ENCODE results near the gene BCAR3. TPM values are rescaled to one million over a fixed set of nuclear protein-coding genes. Genes with fewer than 3 reads are reported as not detected.
"Not testable (repeated sequence)": the region's sequence is repeated elsewhere in the genome, so short reads cannot be mapped to it uniquely, and the experiment has no call there.

The BCAR3 gene
- total and polyA plus RNA-seq, 2 donors from 2014 or later: 25.4 to 28.4 TPM

GRCh38 chr1:93699503-93700168 lies 18.0 kb upstream of the BCAR3 start:
- H3K27ac ChIP-seq (ENCODE audit: low read depth in 2 of 2, low read length in 2 of 2): no peak overlapping the region
- FAIRE-seq (no peak), DNase-seq (peak in 1 of 5 donors; percentile 50)
- H3K9me3 ChIP-seq (ENCODE audit: control insufficient read depth in 2 of 3, insufficient read depth in 1 of 3, low read length in 3 of 3): no peaks in the 10 kb centered on the region
- H3K27me3 ChIP-seq (ENCODE audit: control insufficient read depth, insufficient read depth, low read length): no peaks in the 10 kb centered on the region
- H3K9ac ChIP-seq (ENCODE audit: low read length in 3 of 3): no peak overlapping the region
- H3K36me3 ChIP-seq (ENCODE audit: control insufficient read depth in 2 of 3, insufficient read depth in 3 of 3, low read length in 3 of 3): no peaks in the 10 kb centered on the region
- peaks cover 0 to 3% (median 0%) of the 10 kb centered on the region in 3 donors for H3K4me1 ChIP-seq (ENCODE audit: control insufficient read depth in 2 of 3, insufficient read depth in 2 of 3, low read depth in 1 of 3, low read length in 3 of 3)
- H3K4me3 ChIP-seq (ENCODE audit: low read length in 3 of 3): no peak overlapping the region
- no peak for TF ChIP-seq CTCF (IDR thresholded peaks at IDR 0.05; ENCODE audit: borderline replicate concordance, extremely low read depth, insufficient read depth)
- intact Hi-C loops (cut with DNase I): no loop called here

- Histone ChIP-seq H3K27me3 (ENCODE audit: control insufficient read depth, insufficient read depth, low read length) (no peaks in the 10 kb centered on the region), H3K36me3 (ENCODE audit: control insufficient read depth in 2 of 3, insufficient read depth in 3 of 3, low read length in 3 of 3) (no peaks in the 10 kb centered on the region), H3K27ac (ENCODE audit: low read depth in 2 of 2, low read length in 2 of 2) (no peak overlapping the region), H3K4me3 (ENCODE audit: low read length in 3 of 3) (no peak overlapping the region), H3K9ac (ENCODE audit: low read length in 3 of 3) (no peak overlapping the region), H3K9me3 (ENCODE audit: control insufficient read depth in 2 of 3, insufficient read depth in 1 of 3, low read length in 3 of 3) (no peaks in the 10 kb centered on the region), H3K4me1 (ENCODE audit: control insufficient read depth in 2 of 3, insufficient read depth in 2 of 3, low read depth in 1 of 3, low read length in 3 of 3) (peaks cover 0 to 4% (median 0%) of the 10 kb centered on the region in 3 donors)
- FAIRE-seq: no peak
- no peak for TF ChIP-seq CTCF (IDR thresholded peaks at IDR 0.05; ENCODE audit: borderline replicate concordance, extremely low read depth, insufficient read depth)
- no peak for DNase-seq
- intact Hi-C loops (cut with DNase I): no loop called here
Observed at GRCh38 chr1:93699049-93699384, 17.4 kb upstream of the BCAR3 start.

- DNase-seq: no peak
- peaks cover 0 to 4% (median 0%) of the 10 kb centered on the region in 3 donors for H3K4me1 ChIP-seq (ENCODE audit: control insufficient read depth in 2 of 3, insufficient read depth in 2 of 3, low read depth in 1 of 3, low read length in 3 of 3)
- TF ChIP-seq CTCF (IDR thresholded peaks at IDR 0.05; ENCODE audit: borderline replicate concordance, extremely low read depth, insufficient read depth): no peak
- H3K36me3 ChIP-seq (ENCODE audit: control insufficient read depth in 2 of 3, insufficient read depth in 3 of 3, low read length in 3 of 3): no peaks in the 10 kb centered on the region
- H3K9me3 ChIP-seq (ENCODE audit: control insufficient read depth in 2 of 3, insufficient read depth in 1 of 3, low read length in 3 of 3): no peaks in the 10 kb centered on the region
- intact Hi-C loops (cut with DNase I): no loop called here
- no peak overlapping the region for H3K9ac ChIP-seq (ENCODE audit: low read length in 3 of 3)
- no peaks in the 10 kb centered on the region for H3K27me3 ChIP-seq (ENCODE audit: control insufficient read depth, insufficient read depth, low read length)
- H3K4me3 ChIP-seq (ENCODE audit: low read length in 3 of 3): no peak overlapping the region
- H3K27ac ChIP-seq (ENCODE audit: low read depth in 2 of 2, low read length in 2 of 2): no peak overlapping the region
- no peak for FAIRE-seq
Observed at GRCh38 chr1:93698329-93699048, 16.9 kb upstream of the BCAR3 start.

GRCh38 chr1:93697566-93697965 lies 15.9 kb upstream of the BCAR3 start:
- H3K9ac ChIP-seq (ENCODE audit: low read length in 3 of 3); H3K36me3 ChIP-seq (ENCODE audit: control insufficient read depth in 2 of 3, insufficient read depth in 3 of 3, low read length in 3 of 3); H3K4me1 ChIP-seq (ENCODE audit: control insufficient read depth in 2 of 3, insufficient read depth in 2 of 3, low read depth in 1 of 3, low read length in 3 of 3); DNase-seq; H3K4me3 ChIP-seq (ENCODE audit: low read length in 3 of 3); H3K9me3 ChIP-seq (ENCODE audit: control insufficient read depth in 2 of 3, insufficient read depth in 1 of 3, low read length in 3 of 3); H3K27me3 ChIP-seq (ENCODE audit: control insufficient read depth, insufficient read depth, low read length); intact Hi-C loops (cut with DNase I); H3K27ac ChIP-seq (ENCODE audit: low read depth in 2 of 2, low read length in 2 of 2); FAIRE-seq: not testable (repeated sequence)

Measured in kidney (tissue), 14 donors.